Transverse colon (tissue), 4 donors: ENCODE data around the gene JADE2. TPM values are rescaled to one million over a fixed set of nuclear protein-coding genes. Genes with fewer than 3 reads are reported as not detected.

Experiments
- DNase-seq: peaks from one replicate; pipeline ENCODE4 v3.0.0-alpha.2; 2019
- H3K27ac ChIP-seq, 4 donors: fragments of 200-600 bp; sonication (generic); 2 replicates each; pipeline ENCODE4 v1.5.1; 2016 to 2018; ENCODE audit warnings: inconsistent platforms in 4 of 4
- H3K27me3 ChIP-seq: fragments of 200-600 bp; sonication (generic); 2 replicates; pipeline ENCODE4 v1.5.1; 2017; ENCODE audit warnings: inconsistent platforms
- H3K36me3 ChIP-seq, 4 donors: fragments of 200-600 bp; sonication (generic); 2 replicates each; pipeline ENCODE4 v1.5.1; 2017 to 2019; ENCODE audit warnings: inconsistent platforms in 4 of 4
- H3K4me1 ChIP-seq, 4 donors: fragments of 200-600 bp; sonication (generic); 2 replicates each; pipeline ENCODE4 v1.5.1; 2017 to 2020; ENCODE audit warnings: inconsistent platforms in 4 of 4
- H3K4me3 ChIP-seq, 4 donors: fragments of 200-600 bp; sonication (generic); 1 replicate in 1 of 4; 2 replicates in 3 of 4; pipeline versions ENCODE4 v1.5.1 to v1.6.1; 2017 to 2019; ENCODE audit warnings: inconsistent platforms in 4 of 4
- H3K9me3 ChIP-seq, 2 donors: fragments of 200-600 bp; sonication (generic); 2 replicates each; pipeline ENCODE4 v1.5.1; 2017 to 2019; ENCODE audit warnings: inconsistent platforms in 2 of 2
- CTCF ChIP-seq, 5 experiments: fragments of 200-600 bp in 3 of 5; fragments of 450-650 bp in 2 of 5; sonication (generic) in 3 of 5; IDR thresholded peaks; 1 replicate in 2 of 5; 2 replicates in 3 of 5; pipeline ENCODE4 v1.5.1; 2016 to 2017; ENCODE audit warnings: antibody characterized with exemption in 5 of 5, inconsistent platforms in 3 of 5, mild to moderate bottlenecking in 2 of 5, moderate library complexity in 1 of 5
- EP300 ChIP-seq: sonication (generic); formaldehyde crosslinking; IDR thresholded peaks from one replicate; pipeline ENCODE4 v1.6.1; 2017; ENCODE audit warnings: antibody characterized with exemption, low read depth
- POLR2A ChIP-seq: fragments of 450-650 bp; IDR thresholded peaks from one replicate; pipeline ENCODE4 v1.6.1; 2016; ENCODE audit warnings: antibody characterized with exemption, mild to moderate bottlenecking, moderate library complexity
- POLR2AphosphoS5 ChIP-seq, 3 donors: sonication (generic); formaldehyde crosslinking; IDR thresholded peaks; one replicate each; pipeline ENCODE4 v1.6.1; 2016; ENCODE audit warnings: antibody characterized with exemption in 3 of 3
- WGBS, 2 donors: methylation state at CpG; one replicate each; pipeline ENCODE4 v1.1.5; 2018; ENCODE audit warnings: low coverage in 1 of 2; 5-methylcytosine and 5-hydroxymethylcytosine counted together
- in situ Hi-C, 4 donors: fragments of 200-750 bp; cut with MboI; loops; one replicate each; pipeline versions ENCODE4 v1.15.0 to v1.15.1; 2017; ENCODE audit warnings: low sequenced_read_pairs in 3 of 4, low pct_ligation_motif_present in 1 of 4, low pct_unique_long_range_greater_than_20kb in 1 of 4
- intact Hi-C: fragments of 100-400 bp; cut with DNase I; formaldehyde crosslinking; loops from one replicate; pipeline ENCODE4 v1.15.1; 2023; ENCODE audit warnings: low total_unique reads
- total RNA-seq, 4 donors: library from RNA; depleted of rRNA; stranded (reverse); fragments of >200 nt; gene quantifications; one replicate each; pipeline ENCODE4 v1.1.0, GENCODE V29; 2016

JADE2 gene
- total RNA-seq, 4 donors from 2014 or later, result 36.6 to 50.1 (median 41.4) TPM

- no peaks in the 10 kb centered on the region for H3K9me3 ChIP-seq
- no peaks in the 10 kb centered on the region for H3K36me3 ChIP-seq
- WGBS, 2 donors, result 0% methylated on average over 5 of the region's 61 CpGs; no CpG with 5 or more reads in 1 of the 2 donors
- intact Hi-C loops (loop anchor here (1.0 to 5.0 kb wide), 4 partner anchors 51 to 154 kb away; partner anchors contain the start of genes CDKN2AIPNL and UBE2B), in situ Hi-C loops (loop anchor here in 1 of 4 donors (10.0 kb wide), 1 partner anchor 112 kb away; the partner anchor contains the start of gene CDKN2AIPNL)
- peak overlapping the region; percentile 94 to 99 (median 98) for H3K27ac ChIP-seq
- peak overlapping the region; percentile 66 to 86 (median 84) for H3K4me3 ChIP-seq
- H3K4me1 ChIP-seq, result peaks cover 16 to 47% (median 40%) of the 10 kb centered on the region in 4 donors
- peak; percentile 87 for DNase-seq
- peak; percentile 42 to 76 (median 58) for TF ChIP-seq CTCF (IDR thresholded peaks at IDR 0.05)
- peak; percentile 13 to 29 (median 21) for TF ChIP-seq POLR2AphosphoS5 (IDR thresholded peaks at IDR 0.05)
- TF ChIP-seq POLR2A, result no peak
- TF ChIP-seq EP300, result no peak
- H3K27me3 ChIP-seq, result no peaks in the 10 kb centered on the region
These were observed 1.1 kb downstream of the JADE2 start for GRCh38 chr5:134526483-134527155.

GRCh38 chr5:134527156-134527960 is 1.9 kb downstream of the JADE2 start:
- peaks cover 16 to 53% (median 40%) of the 10 kb centered on the region in 4 donors for H3K4me1 ChIP-seq
- DNase-seq, result peak; percentile 81
- in situ Hi-C loops, result loop anchor here in 1 of 4 donors (10.0 kb wide), 1 partner anchor 113 kb away; the partner anchor contains the start of gene CDKN2AIPNL
- peak overlapping the region; percentile 94 to 99 (median 98) for H3K27ac ChIP-seq
- WGBS, 2 donors, result 1% methylated on average over 25 of the region's 57 CpGs; no CpG with 5 or more reads in 1 of the 2 donors
- intact Hi-C loops, result loop anchor here (1.0 to 5.0 kb wide), 4 partner anchors 50 to 155 kb away; partner anchors contain the start of genes CDKN2AIPNL and UBE2B
- no peaks in the 10 kb centered on the region for H3K27me3 ChIP-seq
- no peaks in the 10 kb centered on the region for H3K36me3 ChIP-seq
- TF ChIP-seq POLR2AphosphoS5 (IDR thresholded peaks at IDR 0.05) (peak in 2 of 3 donors; percentile 59 to 63), CTCF (IDR thresholded peaks at IDR 0.05) (peak; percentile 95 to 97 (median 96)), EP300 (no peak), POLR2A (peak; percentile 22)
- no peaks in the 10 kb centered on the region for H3K9me3 ChIP-seq
- H3K4me3 ChIP-seq, result peak overlapping the region; percentile 66 to 86 (median 84)

- intact Hi-C loops, result loop anchor here (1.0 to 5.0 kb wide), 4 partner anchors 49 to 156 kb away; partner anchors contain the start of genes CDKN2AIPNL and UBE2B
- DNase-seq, result no peak
- Histone ChIP-seq H3K36me3 (no peaks in the 10 kb centered on the region), H3K27ac (peak overlapping the region; percentile 94 to 99 (median 98)), H3K9me3 (no peaks in the 10 kb centered on the region), H3K4me3 (peak overlapping the region; percentile 66 to 86 (median 84)), H3K4me1 (peaks cover 16 to 59% (median 41%) of the 10 kb centered on the region in 4 donors), H3K27me3 (no peaks in the 10 kb centered on the region)
- no peak for TF ChIP-seq POLR2AphosphoS5 (IDR thresholded peaks at IDR 0.05)
- TF ChIP-seq POLR2A, result no peak
- no peak for TF ChIP-seq EP300
- no peak for TF ChIP-seq CTCF (IDR thresholded peaks at IDR 0.05)
- in situ Hi-C loops, result loop anchor here in 1 of 4 donors (10.0 kb wide), 1 partner anchor 113 kb away; the partner anchor contains the start of gene CDKN2AIPNL
- WGBS, 2 donors, result 34 to 59% methylated on average over 6 to 11 of the region's 14 CpGs
These were observed 2.5 kb downstream of the JADE2 start for GRCh38 chr5:134527961-134528424.
